Activated T-cell treated with anti-CD3 and anti-CD28 coated beads, Interleukin-2, amount 50 U/mL, for 1 hour (primary cell): ENCODE data around the gene C2CD3.
"Not testable (repeated sequence)": the region's sequence is repeated elsewhere in the genome, so short reads cannot be mapped to it uniquely, and the experiment has no call there.

ENCODE experiments used
- DNase-seq: peaks from one replicate; pipeline ENCODE4 v3.0.0-alpha.2; 2020

The C2CD3 gene

DNA sequence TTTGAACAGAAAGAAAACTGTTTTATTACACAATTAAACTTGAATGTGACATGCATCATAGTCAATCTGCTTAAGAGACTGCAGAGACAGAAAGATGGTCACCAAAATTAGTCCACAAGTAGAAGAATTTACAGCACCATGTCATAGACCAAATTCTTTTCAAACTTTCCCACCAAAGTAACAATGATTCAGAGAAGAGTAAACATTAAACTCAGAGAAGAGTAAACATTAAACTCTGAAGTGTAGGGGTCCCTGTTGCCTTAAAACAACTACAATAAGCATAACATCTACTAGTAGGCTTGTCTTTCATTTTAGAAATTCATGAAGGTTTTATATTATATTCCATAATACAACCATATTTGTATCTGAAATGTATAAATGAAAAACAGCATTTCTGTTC is 104.1 kb downstream of the C2CD3 start:
- DNase-seq, result not testable (repeated sequence)

DNA sequence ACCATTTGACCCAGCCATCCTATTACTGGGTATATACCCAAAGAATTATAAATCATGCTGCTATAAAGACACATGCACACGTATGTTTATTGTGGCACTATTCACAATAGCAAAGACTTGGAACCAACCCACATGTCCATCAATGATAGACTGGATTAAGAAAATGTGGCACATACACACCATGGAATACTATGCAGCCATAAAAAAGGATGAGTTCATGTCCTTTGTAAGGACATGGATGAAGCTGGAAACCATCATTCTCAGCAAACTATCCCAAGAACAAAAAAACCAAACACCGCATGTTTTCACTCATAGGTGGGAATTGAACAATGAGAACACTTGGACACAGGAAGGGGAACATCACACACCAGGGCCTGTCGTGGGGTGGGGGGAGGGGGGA is 105.3 kb downstream of the C2CD3 start:
- not testable (repeated sequence) for DNase-seq

DNA sequence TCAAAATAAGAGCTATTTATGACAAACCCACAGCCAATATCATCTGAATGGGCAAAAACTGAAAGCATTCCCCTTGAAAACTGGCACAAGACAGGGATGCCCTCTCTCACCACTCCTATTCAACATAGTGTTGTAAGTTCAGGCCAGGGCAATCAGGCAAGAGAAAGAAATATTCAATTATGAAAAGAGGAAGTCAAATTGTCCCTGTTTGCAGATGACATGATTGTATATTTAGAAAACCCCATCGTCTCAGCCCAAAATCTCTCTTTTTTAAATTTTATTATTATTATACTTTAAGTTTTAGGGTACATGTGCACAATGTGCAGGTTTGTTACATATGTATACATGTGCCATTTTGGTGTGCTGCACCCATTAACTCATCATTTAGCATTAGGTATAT is 107.2 kb downstream of the C2CD3 start:
- DNase-seq, result not testable (repeated sequence)

DNA sequence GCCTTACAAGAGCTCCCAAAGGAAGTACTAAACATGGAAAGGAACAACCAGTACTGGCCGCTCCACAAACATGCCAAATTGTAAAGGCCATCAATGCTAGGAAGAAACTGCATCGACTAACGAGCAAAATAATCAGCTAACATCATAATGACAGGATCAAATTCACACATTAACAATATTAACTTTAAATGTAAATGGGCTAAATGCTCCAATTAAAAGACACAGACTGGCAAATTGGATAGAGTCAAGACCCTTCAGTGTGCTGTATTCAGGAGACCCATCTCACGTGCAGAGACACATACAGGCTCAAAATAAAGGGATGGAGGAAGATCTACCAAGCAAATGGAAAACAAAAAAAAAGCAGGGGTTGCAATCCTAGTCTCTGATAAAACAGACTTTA is 109.2 kb downstream of the C2CD3 start:
- not testable (repeated sequence) for DNase-seq

DNA sequence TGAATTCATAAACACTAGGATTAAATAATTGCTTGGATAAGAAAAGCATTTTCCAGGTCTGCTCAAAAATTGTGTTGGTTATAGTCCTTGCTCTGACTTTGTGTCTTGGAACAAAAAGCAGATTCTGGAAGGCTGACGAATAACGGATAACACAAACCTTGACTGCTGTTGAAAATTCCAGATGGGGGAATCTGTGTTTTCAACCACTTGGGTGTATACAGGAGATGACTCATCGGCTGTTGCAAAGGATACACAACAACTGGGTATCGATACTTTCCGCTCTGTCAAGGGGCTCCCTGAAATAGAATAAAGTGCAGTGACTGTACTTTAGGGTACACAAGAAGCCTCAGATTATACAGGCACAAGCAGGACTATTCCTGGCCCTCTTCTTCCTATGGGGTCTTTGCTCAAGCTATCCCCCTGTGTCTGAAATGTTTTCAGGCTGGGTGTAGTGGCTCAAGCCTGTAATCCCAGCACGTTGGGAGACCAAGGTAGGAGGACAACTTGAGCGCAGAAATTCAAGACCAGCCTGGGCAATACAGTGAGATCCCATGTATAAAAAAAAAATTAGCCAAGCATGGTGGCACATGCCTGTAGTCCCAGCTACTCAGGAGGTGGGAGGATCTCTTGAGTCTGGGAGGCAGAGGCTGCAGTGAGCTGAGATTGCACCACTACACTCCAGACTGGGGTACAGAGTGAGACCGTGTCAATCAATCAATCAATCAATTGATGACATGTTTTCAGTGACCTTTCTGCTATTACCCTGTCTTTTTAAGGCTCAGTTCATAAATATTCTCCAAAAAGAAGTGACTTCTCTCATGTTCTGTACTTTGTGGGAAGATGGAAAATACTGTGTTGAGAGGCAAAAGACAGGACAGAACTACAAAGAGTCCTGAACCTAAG is 113.3 kb downstream of the C2CD3 start:
- DNase-seq, result no peak

DNA sequence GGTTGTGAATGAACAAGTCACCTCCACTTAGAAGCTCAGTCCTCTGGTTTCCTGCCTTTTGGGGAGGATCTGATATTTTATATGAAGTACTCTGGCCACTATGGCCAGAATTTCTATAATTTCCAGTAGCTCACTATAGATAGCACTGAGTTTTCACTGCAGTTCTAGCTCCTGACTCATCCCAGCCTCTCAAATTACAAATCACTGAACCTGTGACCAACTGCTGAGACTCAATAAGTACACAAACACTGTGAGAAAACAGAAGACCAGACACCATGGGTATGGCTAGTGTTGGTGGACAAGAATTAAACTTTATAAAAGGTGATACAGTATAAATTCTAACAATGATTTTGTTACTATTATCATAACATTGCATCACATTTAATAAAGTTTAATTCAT is 114.9 kb downstream of the C2CD3 start:
- no peak for DNase-seq

DNA sequence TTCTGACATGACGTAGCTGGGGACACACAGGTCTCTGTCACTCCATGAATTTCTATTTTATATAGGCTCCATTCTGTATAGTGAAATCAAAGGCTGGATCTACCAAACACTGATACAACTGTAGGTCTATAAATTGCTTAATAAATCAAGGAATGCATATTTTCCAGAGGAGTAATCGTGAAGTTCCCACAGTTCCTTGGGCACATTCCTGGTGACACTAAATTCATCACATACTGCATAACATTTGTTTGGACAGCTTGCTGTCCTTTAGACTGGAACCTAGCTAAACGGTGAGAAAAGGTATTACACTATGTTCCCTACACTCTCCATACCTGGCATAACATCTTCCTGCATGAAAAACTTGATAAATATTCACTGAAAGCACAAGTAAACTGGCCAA is 120.3 kb downstream of the C2CD3 start:
- no peak for DNase-seq

DNA sequence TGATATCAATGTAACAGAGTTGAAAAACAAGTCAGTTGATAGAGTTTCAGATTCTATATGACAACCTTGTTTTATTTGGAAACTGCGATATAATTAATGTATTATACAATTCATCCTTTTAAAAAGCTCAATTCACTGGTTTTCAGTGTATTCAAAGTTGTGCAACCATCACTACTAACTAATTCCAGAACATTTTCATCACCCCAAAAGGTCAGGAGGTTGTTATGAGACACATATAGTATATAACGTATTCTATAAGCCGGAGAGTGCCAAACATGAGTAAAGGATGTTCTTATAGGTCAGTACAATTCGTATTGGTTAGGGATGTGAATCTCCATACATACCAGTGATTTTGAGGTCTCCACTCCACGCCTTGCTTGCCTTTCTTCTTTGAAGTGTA is 121.8 kb downstream of the C2CD3 start:
- DNase-seq, result no peak

DNA sequence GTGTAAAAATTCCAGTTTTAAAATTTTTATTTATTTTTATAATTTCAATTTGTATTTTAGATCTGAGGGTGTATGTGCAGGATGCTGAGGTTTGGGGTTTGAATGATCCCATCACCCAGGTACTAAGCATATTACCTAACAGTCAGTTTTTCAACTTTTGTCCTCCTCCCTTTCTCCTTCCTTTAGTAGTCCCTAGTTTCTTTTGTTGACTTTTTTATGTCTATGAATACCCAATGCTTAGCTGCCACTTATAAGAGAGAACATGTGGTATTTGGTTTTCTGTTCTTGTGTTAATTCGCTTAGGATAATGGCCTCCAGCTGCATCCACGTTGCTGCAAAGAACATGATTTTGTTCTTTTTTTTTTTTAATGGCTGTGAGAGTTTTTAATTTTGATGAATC is 126.3 kb downstream of the C2CD3 start:
- DNase-seq, result no peak

DNA sequence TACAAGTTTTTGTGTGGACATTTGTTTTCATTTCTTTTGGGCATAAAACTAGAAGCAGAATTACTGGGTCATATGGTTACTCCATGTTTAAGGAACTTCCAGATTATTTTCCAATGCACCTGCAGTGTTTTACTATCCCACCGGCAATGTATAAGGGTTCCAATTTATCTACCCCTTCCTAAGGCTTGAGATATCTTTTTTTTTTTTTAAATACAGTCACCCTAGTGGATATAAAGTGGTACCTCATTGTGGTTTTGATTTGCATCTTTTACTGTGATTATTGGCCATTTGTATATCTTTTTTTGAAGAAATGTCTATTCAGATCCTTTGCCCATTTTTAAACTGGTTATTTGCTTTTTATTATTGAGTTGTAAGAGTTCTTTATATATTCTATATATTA is 127.4 kb downstream of the C2CD3 start:
- no peak for DNase-seq

DNA sequence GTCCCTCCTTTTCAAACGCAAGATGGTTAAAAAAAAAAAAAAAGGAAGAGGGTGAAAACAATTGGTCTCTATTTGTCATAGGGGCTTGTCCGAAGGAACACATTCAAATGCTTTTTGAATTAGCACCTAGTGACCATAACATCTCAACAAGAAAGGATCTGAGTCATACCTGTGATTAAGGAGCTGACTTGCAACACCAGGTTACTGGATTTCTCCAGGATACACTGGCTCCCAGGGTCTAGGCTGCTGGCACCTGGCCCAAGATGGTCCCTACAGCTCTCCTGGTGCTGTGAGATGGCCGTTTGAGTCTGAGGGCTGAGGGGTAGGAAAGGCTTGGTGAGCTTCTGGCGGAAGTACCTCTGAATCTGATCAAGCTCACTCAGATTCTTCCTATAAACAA is 133.5 kb downstream of the C2CD3 start:
- DNase-seq, result no peak

DNA sequence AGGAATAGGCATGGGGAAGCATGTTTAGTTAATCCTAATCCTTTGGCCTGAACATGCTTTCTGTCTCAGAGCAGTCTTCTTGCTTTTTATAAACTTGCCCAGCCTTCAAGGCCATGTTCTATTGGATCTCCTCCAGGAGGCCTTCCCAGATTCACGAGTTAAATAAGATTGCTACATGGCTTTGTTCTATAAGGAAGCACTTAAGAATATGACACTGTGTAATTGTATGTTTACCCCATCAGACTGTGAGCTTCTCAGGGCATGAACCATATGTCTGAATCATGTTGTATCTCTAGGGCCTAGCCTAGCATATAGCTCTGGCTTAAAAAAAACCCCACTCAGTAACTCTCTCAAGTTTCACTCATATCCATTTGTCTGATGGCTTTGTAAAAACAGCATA is 135.5 kb downstream of the C2CD3 start:
- DNase-seq, result no peak

DNA sequence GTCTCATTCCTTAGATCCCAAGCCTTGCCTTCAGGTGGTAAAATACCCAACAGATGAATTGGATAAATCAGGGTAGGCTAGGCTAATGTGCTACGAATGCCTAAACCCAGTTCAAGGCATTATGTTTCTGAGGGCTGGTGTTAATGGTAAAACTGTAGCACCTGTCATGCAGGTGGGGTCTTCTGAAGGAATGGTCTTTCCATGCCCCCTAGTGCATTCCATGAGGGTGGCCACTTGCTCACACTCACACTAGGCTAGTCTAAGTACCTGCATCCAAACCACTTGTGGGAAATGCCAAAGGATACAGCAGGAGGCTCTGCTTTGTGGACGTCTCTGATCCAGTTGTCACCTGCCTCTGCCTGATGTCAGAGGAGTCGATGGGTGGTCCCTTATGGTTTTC is 137.8 kb downstream of the C2CD3 start:
- DNase-seq, result no peak

DNA sequence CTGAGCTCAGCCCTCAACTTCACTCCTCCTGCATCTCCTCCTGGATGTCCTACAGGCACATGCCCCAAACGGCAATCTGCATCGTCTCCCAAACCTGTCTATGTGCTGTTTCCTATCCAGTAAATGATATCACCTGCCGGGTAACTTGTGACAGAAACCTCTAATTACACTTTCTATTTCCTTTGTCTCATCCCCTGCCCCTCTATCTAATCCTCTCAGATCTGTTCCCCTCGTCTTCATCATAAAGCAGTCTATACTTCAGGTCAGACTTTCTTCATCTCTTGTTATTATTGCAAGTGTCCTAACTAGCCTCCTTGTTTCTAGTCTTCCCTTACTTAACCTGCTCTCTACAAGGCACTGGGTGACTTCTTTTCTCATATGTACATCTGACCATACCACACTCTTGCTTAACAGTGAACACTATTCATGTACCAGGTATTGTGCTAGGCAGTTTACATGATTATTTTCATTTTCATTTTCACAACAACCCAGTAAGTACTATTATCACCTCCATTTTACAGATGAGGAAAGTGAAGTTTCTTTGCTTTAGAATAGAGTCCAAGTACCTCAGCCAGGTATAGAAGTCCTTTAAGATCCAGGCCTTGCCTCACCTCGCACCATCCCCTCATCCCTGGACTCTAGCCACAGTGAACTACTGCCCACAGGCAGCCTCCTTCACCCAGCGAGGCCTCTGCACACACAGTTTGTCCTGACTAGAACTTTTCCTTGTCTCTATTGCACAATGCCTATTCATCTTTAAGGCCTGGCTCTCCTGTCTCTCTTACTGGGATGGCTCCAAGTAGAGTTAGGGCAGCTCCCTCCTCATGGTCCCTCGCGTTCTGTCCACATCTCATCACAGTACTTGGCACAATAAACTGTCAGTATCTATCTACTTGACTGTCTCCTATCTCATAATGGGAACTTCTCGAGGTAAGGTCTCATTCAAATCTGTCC is 139.8 kb downstream of the C2CD3 start:
- no peak for DNase-seq

DNA sequence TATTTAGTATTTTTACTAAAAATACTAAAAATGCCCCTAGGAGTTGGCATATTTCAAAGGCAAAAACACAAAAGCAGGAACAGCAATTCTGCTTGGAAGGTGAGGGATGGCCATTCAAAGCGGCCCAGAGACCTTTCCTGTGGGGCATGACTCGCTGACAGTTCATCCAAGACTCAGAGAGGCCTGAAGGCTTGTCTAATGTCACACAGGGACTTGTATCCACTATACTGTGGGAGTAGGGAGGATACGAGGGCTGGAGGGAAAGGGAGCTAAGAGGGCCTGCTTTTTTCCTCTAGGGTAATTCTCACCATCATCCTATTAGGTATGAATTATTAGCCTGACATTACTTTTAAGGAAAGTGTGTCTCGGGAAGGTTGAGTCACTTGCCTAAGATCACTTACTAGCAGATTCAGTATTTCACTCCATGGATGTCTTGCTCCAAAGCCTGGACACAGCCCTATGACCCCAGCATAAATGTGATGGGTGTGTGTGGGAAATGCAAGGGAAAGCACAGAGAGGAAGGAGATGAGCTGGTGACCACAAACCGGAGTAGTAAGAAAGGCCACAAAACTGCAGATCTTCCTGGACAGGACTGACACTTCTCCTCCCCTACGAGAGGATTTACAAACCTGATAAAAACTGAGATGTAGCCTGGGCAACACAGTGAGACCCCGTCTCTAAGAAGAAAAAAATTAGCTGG is 145.2 kb downstream of the C2CD3 start:
- no peak for DNase-seq

DNA sequence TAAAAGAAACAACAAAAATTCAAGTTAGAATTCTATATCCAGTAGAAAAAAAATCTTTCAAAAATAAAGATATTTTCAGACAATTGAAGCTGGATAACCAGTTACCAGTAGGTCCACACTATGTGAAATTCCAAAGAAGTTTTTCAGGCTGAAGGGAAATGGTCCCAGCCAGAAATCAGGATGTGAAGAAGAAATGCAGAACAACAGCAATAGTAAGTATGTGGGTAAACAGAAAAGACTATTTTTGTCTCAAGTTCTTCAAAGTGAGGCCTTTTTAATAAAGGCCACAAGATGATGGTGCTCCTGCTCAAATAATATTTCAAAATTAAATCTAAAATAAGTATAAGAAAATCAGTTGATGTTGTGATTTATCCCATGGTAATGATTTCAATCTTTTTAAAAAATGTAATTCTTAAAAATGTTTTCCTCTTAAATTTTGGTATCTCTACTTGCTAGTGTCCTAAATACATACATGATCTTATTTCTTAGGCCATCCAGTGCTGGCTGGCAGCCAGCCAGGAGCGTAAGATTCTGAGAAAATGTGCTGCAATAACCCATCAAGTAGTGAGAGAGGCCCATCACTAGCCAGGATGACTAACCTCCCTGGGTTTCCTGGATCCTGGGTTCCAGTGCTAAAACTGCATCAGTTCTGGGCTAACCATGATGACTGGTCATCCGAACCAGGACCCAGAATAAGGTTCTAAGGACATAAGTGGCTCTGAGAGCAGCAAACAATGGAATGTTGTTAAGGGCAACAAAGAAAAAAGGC is 146.4 kb downstream of the C2CD3 start:
- DNase-seq, result no peak

DNA sequence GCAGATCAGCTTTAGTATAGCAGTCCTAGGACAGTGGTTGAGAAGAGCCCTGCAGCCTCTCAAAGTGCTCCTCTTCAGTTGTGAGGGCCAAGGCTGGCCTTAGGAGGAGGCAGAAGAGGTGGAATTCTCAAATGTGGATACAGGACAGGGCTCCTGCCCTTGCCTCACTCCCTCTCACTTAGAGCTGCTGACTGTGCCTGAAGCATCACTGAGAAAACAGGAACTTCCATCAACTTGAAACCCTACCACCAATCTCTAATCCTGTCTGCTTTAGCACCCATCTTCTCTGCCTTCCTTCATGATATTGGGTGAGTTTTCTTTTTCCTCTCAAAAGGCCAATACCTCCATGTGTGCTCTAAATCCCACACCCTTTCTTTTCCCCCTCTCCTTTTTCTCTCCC is 147.5 kb downstream of the C2CD3 start:
- no peak for DNase-seq

DNA sequence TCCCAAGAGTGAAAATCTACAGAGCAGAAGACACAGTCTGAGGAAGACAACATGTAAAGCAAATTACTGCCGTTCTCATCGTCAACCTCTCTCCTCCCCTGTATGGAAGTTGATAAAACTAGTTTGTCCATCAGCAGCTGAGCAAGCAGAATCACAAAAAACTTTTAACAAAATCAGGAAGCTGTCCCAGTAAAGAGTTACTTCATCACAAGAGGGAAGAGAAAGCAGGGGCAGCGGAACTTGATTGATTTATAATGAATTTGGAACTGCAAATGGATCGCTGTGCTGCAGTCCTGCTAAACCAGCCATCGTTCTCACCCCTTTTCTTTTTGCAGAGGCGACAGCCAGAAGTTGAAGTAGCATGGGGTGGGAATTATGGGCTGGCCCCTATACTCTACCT is 148.3 kb downstream of the C2CD3 start:
- no peak for DNase-seq

DNA sequence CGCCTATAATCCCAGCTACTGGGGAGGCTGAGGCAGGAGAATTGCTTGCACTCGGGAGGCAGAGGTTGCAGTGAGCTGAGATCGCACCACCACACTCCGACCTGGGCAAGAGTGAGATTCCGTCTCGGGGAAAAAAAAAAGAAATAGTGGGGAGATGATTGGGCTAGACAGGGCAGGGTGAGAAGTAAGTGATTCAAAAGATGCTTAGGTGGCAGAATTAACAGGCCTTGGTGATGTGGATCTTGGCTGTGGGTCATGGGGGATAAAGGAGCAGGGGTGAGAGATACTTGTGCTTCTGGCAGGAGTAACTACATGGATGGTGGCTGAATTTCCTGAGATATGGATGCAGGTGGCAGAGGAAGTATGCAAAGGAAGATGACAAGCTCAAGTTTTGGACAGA is 148.8 kb downstream of the C2CD3 start:
- no peak for DNase-seq

DNA sequence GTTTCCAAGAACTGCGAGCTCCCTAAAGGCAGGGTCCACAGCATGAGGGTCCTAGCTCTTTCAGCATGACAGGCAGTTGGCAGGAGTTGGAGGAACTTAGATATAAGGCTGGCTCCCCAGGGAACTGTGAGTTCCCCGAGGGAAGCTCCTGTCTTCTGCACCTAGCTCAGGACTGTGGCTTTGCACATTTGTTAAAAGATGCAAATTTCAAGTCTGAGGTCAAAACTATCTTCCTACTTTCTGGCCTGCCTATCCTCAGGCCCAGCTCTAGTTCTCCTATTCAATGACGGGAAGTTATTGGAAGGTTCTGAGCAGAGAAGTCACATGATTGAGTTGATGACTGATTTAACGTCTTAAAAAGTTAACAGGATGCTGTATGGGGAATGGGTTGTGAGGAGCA is 150.3 kb downstream of the C2CD3 start:
- DNase-seq, result no peak

DNA sequence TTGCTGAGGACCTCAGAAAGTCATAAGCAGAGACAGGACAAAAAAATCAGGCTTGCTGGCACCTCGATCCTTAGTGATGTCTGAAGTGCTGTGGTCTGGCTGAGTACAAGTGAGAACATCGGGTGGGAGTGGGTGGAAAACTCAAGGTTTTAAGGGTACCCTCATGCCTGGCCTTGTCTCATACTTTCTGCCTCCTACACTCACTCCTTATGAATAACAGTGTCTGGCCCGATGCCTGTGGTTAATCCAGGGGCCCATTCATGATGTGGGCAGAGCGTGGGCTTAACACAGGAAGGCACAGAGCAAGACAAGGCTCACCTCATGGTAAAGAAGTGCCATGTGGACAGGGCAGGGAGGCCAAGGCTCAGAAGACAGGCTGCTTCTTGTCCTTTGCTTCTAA is 150.9 kb downstream of the C2CD3 start:
- no peak for DNase-seq

DNA sequence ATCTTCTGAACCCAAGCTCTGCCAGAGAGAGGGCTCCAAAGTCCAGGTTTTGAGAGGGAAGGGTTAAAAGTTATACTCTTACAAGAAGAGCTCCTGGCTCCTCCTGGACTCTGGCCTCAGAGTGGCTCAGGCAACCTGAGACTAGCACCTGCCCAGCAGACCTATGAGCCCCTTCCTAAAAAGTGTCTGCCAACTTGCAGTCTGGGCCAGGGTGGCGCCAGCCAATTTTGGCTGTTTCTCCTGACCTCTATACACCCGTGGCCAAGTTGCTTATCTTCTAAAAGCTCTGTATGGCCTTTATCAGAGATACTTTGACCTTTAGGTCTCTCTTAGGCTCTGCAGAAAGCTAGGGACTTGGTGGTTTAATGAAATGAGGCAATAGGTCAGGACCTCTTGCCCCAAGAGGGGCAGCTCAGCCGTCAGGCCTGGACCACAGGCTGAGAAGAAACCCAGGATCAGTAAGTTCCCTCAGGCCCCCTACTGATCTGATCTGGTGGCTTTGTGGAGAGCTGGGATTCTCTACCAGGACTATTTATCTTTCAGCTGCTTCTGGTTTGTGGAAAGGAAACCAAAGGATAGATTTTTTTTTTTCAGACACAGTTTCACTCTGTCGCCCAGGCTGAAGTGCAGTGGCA is 151.6 kb downstream of the C2CD3 start:
- no peak for DNase-seq
